Mesendoderm (in vitro differentiated cells): Measurements from ENCODE around the gene ZP1.
A peak's percentile ranks its signal among the peaks of the same experiment; 100 is the strongest.

Experiments used
- DNase-seq: peaks from one replicate; pipeline ENCODE4 v3.0.0; 2013
- H2AK5ac ChIP-seq: 2 replicates; pipeline ENCODE4 v1.6.1; 2013; ENCODE audit warnings: low read length, inconsistent platforms
- H2BK120ac ChIP-seq: 2 replicates; pipeline ENCODE4 v1.6.1; 2013; ENCODE audit warnings: low read depth, mild to moderate bottlenecking, low read length, moderate library complexity, mixed read lengths
- H2BK15ac ChIP-seq: replicated peaks from 2 replicates; pipeline ENCODE4 v1.6.1; 2013; ENCODE audit warnings: low read depth, mild to moderate bottlenecking, moderate library complexity
- H2BK5ac ChIP-seq: 2 replicates; pipeline ENCODE4 v1.6.1; 2013; ENCODE audit warnings: low read length, inconsistent platforms
- H3K18ac ChIP-seq: 2 replicates; pipeline ENCODE4 v1.6.1; 2013; ENCODE audit warnings: mild to moderate bottlenecking, low read length, mixed read lengths
- H3K23ac ChIP-seq: one replicate; pipeline ENCODE4 v1.6.1; 2013; ENCODE audit warnings: low read length
- H3K27ac ChIP-seq: 2 replicates; pipeline ENCODE4 v1.5.1; 2013; ENCODE audit warnings: low read depth, mild to moderate bottlenecking, inconsistent platforms, low read length, moderate library complexity
- H3K27me3 ChIP-seq: 2 replicates; pipeline ENCODE4 v1.6.1; 2013; ENCODE audit warnings: low read length, control low read depth, mild to moderate bottlenecking, inconsistent platforms; ENCODE audit not compliant: insufficient read depth, poor library complexity
- H3K36me3 ChIP-seq: 2 replicates; pipeline ENCODE4 v1.6.1; 2013; ENCODE audit warnings: low read length, inconsistent platforms; ENCODE audit not compliant: control insufficient read depth, insufficient read depth
- H3K4ac ChIP-seq: one replicate; pipeline ENCODE4 v1.6.1; 2013; ENCODE audit warnings: low read depth, mild to moderate bottlenecking, low read length, moderate library complexity
- H3K4me1 ChIP-seq: 2 replicates; pipeline ENCODE4 v1.6.1; 2013; ENCODE audit warnings: low read depth, low read length, inconsistent platforms; ENCODE audit not compliant: control insufficient read depth
- H3K4me2 ChIP-seq: 2 replicates; pipeline ENCODE4 v1.6.1; 2013; ENCODE audit warnings: low read length
- H3K4me3 ChIP-seq: 2 replicates; pipeline ENCODE4 v1.5.1; 2013; ENCODE audit warnings: mild to moderate bottlenecking, low read length
- H3K56ac ChIP-seq: one replicate; pipeline ENCODE4 v1.6.1; 2013; ENCODE audit warnings: low read length
- H3K79me1 ChIP-seq: 2 replicates; pipeline ENCODE4 v1.6.1; 2013; ENCODE audit warnings: low read length, inconsistent platforms
- H3K79me2 ChIP-seq: 2 replicates; pipeline ENCODE4 v1.6.1; 2013; ENCODE audit warnings: mild to moderate bottlenecking, low read length; ENCODE audit not compliant: control insufficient read depth, insufficient read depth
- H3K9ac ChIP-seq: 2 replicates; pipeline ENCODE4 v1.6.1; 2013; ENCODE audit warnings: low read length, inconsistent platforms
- H4K5ac ChIP-seq: one replicate; pipeline ENCODE4 v1.6.1; 2013; ENCODE audit warnings: low read length
- H4K8ac ChIP-seq: one replicate; pipeline ENCODE4 v1.6.1; 2013; ENCODE audit warnings: low read depth, mild to moderate bottlenecking, control low read depth, low read length, moderate library complexity
- WGBS: extraction: QIAGEN DNeasy Blood & Tissue Kit; methylation state at CpG from one replicate; pipeline ENCODE4 v1.1.7; 2013; ENCODE audit warnings: low lambda C conversion rate, missing lambda C conversion rate; ENCODE audit not compliant: insufficient coverage; ENCODE audit errors: extremely low coverage; 5-methylcytosine and 5-hydroxymethylcytosine counted together

The ZP1 gene

DNA sequence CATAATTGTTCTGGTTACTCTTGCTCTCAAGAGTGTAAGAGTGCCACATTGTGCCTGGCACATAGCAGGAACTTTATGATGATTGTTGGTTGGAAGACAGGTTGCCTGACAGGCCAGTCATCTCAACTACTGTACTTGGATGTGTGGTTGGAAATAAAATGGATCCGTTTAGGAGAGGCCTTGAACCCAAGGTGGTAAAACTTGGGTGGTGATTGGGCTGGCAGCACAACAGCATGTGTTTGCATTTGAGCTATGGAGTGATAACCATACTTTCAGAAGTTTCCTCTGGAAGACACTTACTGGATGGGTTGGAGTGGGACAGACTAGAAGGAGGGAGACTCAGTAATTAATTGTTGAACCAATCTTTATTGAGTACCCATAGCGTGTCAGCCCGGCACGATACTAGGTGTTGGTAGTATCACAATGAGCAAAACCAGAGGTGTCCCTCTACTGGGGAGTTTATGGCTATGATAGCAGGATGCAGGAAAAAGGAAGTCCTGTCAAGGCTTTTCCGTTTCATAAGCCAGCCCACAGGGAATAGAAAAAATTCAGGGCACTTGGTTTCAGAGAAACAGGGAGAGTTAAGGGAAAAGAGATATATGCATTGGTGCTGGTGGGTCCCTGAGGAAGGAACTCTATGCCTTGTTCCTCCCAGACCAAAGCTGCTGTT is 43.5 kb downstream of the ZP1 start:
- H3K4ac ChIP-seq = no peak overlapping the region
- WGBS = no CpG with 5 or more reads among the region's 5 CpGs
- peak; percentile 25 for DNase-seq
- no peak overlapping the region for H3K9ac ChIP-seq
- no peak overlapping the region for H2BK5ac ChIP-seq
- no peak overlapping the region for H2BK15ac ChIP-seq
- peaks cover 3% of the 10 kb centered on the region for H3K4me1 ChIP-seq
- H3K79me1 ChIP-seq = no peaks in the 10 kb centered on the region
- no peak overlapping the region for H3K4me3 ChIP-seq
- no peak overlapping the region for H3K23ac ChIP-seq
- H3K56ac ChIP-seq = no peak overlapping the region
- H3K27ac ChIP-seq = no peak overlapping the region
- peaks cover 3% of the 10 kb centered on the region for H3K79me2 ChIP-seq
- H3K4me2 ChIP-seq = no peak overlapping the region
- no peak overlapping the region for H2BK120ac ChIP-seq
- no peak overlapping the region for H3K18ac ChIP-seq
- no peak overlapping the region for H2AK5ac ChIP-seq
- H3K27me3 ChIP-seq = no peaks in the 10 kb centered on the region
- H3K36me3 ChIP-seq = no peaks in the 10 kb centered on the region
- H4K8ac ChIP-seq = no peak overlapping the region
- no peak overlapping the region for H4K5ac ChIP-seq

DNA sequence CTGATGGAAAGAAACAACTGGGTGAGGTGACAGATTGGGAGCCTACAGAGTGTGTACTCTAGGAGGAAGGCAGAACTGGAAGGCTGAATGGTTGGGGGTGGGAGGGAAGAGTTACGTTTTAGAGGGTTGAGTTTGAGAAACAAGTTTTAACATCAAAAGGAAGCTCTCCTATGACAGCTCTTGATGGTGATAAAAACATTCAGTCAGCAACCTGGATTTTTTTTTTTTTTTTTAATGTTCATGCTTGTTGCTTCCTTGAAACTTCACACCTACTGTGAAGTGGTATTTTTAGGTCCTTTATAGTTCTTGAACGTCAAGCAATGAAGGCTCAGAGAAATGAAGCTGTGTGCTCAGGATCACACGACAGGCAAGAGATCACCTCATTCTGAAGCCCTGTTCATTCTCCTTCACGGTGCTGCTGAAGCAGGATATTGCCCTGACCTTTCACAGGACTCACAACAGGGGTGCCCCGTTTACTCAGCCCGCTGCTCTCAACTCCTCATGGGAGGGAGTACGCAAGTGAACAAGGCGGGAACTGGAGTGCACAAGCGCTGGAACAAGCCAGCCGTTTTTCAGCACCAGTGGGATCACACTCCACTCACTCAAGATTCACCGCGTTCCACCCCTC is 45.0 kb downstream of the ZP1 start:
- Histone ChIP-seq H2BK5ac (no peak overlapping the region), H2BK15ac (no peak overlapping the region), H4K5ac (no peak overlapping the region), H3K36me3 (no peaks in the 10 kb centered on the region), H3K4ac (no peak overlapping the region), H3K79me1 (peaks cover 5% of the 10 kb centered on the region), H3K27ac (no peak overlapping the region), H3K4me3 (no peak overlapping the region), H3K9ac (no peak overlapping the region), H3K79me2 (peaks cover 8% of the 10 kb centered on the region), H3K4me2 (no peak overlapping the region), H3K4me1 (peaks cover 7% of the 10 kb centered on the region), H3K27me3 (no peaks in the 10 kb centered on the region), H3K56ac (peak overlapping the region; percentile 62), H2AK5ac (no peak overlapping the region), H2BK120ac (no peak overlapping the region), H3K23ac (no peak overlapping the region), H3K18ac (no peak overlapping the region), H4K8ac (no peak overlapping the region)
- DNase-seq = no peak
- no CpG with 5 or more reads among the region's 12 CpGs for WGBS

DNA sequence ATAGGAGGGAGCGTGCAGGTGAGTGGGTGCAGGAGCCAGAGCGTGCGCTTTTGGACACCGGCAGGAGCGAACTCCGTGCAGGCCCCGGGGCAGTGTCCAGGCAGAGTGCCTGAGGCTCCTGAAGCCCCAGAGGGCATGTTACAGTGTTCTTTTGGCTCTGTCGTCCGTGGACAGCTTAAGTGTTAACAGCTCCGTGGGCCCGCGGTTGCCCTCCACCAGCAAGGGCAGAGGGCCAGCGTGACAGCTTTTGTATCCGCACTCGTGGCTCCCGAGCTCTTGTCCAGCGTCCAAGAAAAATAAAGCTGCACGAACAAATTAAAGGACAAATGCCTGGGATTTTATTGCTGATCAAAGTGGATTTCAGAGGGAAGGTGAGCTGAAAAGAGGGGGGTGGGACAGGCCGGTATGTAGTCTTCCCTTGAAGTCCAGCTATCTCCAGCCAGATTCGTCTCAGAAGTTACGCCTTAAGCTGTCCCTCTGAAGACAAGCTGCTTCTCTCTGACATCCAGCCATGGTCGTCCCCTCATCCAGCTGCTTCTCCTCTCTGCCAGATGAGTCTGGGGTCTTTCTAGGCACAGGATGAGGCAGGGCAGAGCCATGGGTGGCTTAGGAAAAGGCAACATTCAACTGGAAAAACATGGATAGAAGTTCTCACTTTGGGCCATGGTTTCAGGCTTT is 45.6 kb downstream of the ZP1 start:
- H3K56ac ChIP-seq = peak overlapping the region; percentile 94
- H3K36me3 ChIP-seq = no peaks in the 10 kb centered on the region
- DNase-seq = no peak
- H3K18ac ChIP-seq = peak overlapping the region; percentile 44
- no peak overlapping the region for H3K4me2 ChIP-seq
- H2BK15ac ChIP-seq = no peak overlapping the region
- H2AK5ac ChIP-seq = no peak overlapping the region
- no peak overlapping the region for H3K23ac ChIP-seq
- no peak overlapping the region for H4K8ac ChIP-seq
- peaks cover 6% of the 10 kb centered on the region for H3K79me1 ChIP-seq
- H3K27me3 ChIP-seq = no peaks in the 10 kb centered on the region
- H3K9ac ChIP-seq = peak overlapping the region; percentile 69
- peaks cover 9% of the 10 kb centered on the region for H3K79me2 ChIP-seq
- no peak overlapping the region for H2BK120ac ChIP-seq
- no peak overlapping the region for H3K4me3 ChIP-seq
- no peak overlapping the region for H2BK5ac ChIP-seq
- no peak overlapping the region for H3K4ac ChIP-seq
- H3K27ac ChIP-seq = peak overlapping the region; percentile 12
- no CpG with 5 or more reads among the region's 22 CpGs for WGBS
- no peak overlapping the region for H4K5ac ChIP-seq
- peaks cover 9% of the 10 kb centered on the region for H3K4me1 ChIP-seq

DNA sequence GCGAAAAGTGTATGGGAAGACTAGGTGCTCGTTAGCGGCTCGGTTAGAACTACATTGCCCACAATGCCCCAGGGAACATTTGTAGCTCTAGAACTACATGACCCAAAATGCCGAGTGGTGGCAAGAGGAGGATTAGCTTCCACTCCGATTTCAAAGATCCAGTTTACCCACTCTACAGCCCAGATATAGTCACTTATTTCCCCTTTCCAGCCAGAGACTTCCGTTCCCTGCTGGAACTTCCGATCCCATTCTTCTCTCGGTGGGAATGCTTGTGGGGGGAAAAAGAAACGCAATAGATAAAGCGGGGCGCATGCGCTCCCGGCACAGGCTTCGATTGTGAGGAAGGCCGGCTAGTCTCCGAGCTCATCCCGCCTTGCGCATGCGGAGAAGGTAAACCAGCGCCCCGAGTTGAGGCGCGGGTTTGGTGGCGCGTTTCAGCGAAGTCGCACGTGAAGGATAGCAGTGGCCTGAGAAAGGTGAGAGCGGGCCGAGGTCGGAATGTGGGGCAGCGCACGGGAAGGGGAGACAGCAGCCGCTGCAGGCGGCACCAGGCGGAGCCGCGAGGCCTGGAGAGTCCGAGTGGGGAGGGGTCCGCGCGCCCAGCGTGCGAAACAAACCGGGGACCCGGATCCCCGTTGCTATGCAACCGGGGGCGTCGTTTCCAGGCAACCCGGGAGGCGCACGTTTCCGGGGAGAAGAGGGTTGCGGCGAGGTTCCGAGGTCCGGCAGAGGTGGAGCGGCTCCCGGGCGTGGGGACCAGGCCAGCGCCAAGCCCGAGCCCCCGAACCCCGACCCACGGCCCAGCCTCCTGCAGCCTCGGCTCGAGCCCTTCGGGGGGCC is 46.7 kb downstream of the ZP1 start, which contains the start of gene TMEM109:
TMEM109 (plus strand) TSS at position 366 of the 840 bp plus-strand sequence. CDS start 5,536 bp downstream, outside the sequence.
- peak within 1 kb of the TSS; percentile 69 for H3K9ac ChIP-seq
- peak within 1 kb of the TSS; percentile 94 for H3K56ac ChIP-seq
- no CpG with 5 or more reads among the region's 70 CpGs for WGBS
- peak within 1 kb of the TSS; percentile 74 for H3K4me2 ChIP-seq
- no peak within 1 kb of the TSS for H2AK5ac ChIP-seq
- H3K18ac ChIP-seq = peak within 1 kb of the TSS; percentile 44
- DNase-seq = peak; percentile 95
- H4K5ac ChIP-seq = no peak within 1 kb of the TSS
- peak within 1 kb of the TSS; percentile 86 for H3K27ac ChIP-seq
- H2BK5ac ChIP-seq = no peak within 1 kb of the TSS
- no peaks in the 10 kb centered on the region for H3K27me3 ChIP-seq
- H3K36me3 ChIP-seq = no peaks in the 10 kb centered on the region
- H3K79me1 ChIP-seq = peaks cover 6% of the 10 kb centered on the region
- no peak within 1 kb of the TSS for H2BK120ac ChIP-seq
- H3K79me2 ChIP-seq = peaks cover 9% of the 10 kb centered on the region
- H3K23ac ChIP-seq = no peak within 1 kb of the TSS
- no peak within 1 kb of the TSS for H4K8ac ChIP-seq
- peak within 1 kb of the TSS; percentile 61 for H3K4me3 ChIP-seq
- H3K4me1 ChIP-seq = peaks cover 15% of the 10 kb centered on the region
- no peak within 1 kb of the TSS for H3K4ac ChIP-seq
- H2BK15ac ChIP-seq = no peak within 1 kb of the TSS

DNA sequence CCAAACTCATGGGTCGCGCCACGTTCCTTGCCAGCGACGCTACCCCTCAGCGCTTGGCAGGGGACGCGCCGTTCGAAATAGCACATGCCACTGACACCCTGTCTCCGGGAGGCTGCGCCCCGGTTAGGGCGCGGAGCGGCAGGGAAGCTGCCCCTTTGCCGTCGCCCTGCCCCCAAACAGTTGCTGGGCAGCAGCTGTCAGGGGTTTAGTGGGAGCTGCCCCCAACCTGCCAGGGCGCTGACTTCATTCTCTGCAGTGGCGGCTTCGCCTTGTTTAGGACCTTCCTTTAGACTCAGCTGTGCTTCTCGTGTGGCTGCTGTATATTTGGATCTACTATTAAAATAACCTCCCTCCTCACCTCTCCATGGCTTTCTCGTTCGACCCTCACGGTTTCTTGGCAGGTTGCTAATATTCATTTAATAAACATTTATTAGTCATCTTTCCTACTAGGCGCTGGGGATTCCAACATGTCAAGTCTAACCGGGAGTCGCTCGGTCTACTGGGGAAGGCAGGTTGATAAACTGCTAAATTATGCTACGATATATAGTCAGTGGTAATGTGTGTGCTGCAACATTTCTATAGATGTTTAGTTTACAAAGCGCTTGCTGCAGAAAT is 47.4 kb downstream of the ZP1 start:
- H3K4ac ChIP-seq = no peak overlapping the region
- no CpG with 5 or more reads among the region's 31 CpGs for WGBS
- peaks cover 9% of the 10 kb centered on the region for H3K79me2 ChIP-seq
- H4K5ac ChIP-seq = no peak overlapping the region
- no peaks in the 10 kb centered on the region for H3K36me3 ChIP-seq
- peak overlapping the region; percentile 61 for H3K4me3 ChIP-seq
- no peak overlapping the region for H2BK15ac ChIP-seq
- H3K4me1 ChIP-seq = peaks cover 15% of the 10 kb centered on the region
- DNase-seq = peak; percentile 35
- no peak overlapping the region for H2BK5ac ChIP-seq
- peak overlapping the region; percentile 74 for H3K4me2 ChIP-seq
- H3K56ac ChIP-seq = peak overlapping the region; percentile 94
- H3K27me3 ChIP-seq = no peaks in the 10 kb centered on the region
- peak overlapping the region; percentile 69 for H3K9ac ChIP-seq
- no peak overlapping the region for H3K18ac ChIP-seq
- H4K8ac ChIP-seq = no peak overlapping the region
- H2BK120ac ChIP-seq = no peak overlapping the region
- H3K79me1 ChIP-seq = peaks cover 10% of the 10 kb centered on the region
- no peak overlapping the region for H3K23ac ChIP-seq
- H2AK5ac ChIP-seq = no peak overlapping the region
- H3K27ac ChIP-seq = no peak overlapping the region
